CD4-positive, alpha-beta T cell treated with Interleukin-6 at 100 ng/mL for 8 hours (primary cell): Measurements from ENCODE around the gene FCHO2.
"Not testable (repeated sequence)": the region's sequence is repeated elsewhere in the genome, so short reads cannot be mapped to it uniquely, and the experiment has no call there.

Experiments
- DNase-seq: peaks from one replicate; pipeline ENCODE4 v3.0.0-alpha.2; 2020; ENCODE audit warnings: mixed read lengths, low spot score

The FCHO2 gene

GRCh38 chr5:72955143-72955767 lies 586 bp upstream of the FCHO2 start:
- no peak for DNase-seq

GRCh38 chr5:72956324-72957140 lies 691 bp downstream of the FCHO2 start:
- DNase-seq: peak; percentile 3

GRCh38 chr5:72957337-72957736 lies 1.5 kb downstream of the FCHO2 start:
- no peak for DNase-seq

- no peak for DNase-seq
Observed at GRCh38 chr5:72959257-72959656, 3.4 kb downstream of the FCHO2 start.

GRCh38 chr5:72974481-72974880 lies 18.6 kb downstream of the FCHO2 start:
- DNase-seq: not testable (repeated sequence)

GRCh38 chr5:72976810-72977209 lies 21.0 kb downstream of the FCHO2 start:
- not testable (repeated sequence) for DNase-seq

- DNase-seq: no peak
Observed at GRCh38 chr5:72985719-72986118, 29.9 kb downstream of the FCHO2 start.

- DNase-seq: no peak
Observed at GRCh38 chr5:72988769-72989168, 32.9 kb downstream of the FCHO2 start.

GRCh38 chr5:72991394-72991793 lies 35.6 kb downstream of the FCHO2 start:
- DNase-seq: no peak

- no peak for DNase-seq
Observed at GRCh38 chr5:72994578-72994977, 38.7 kb downstream of the FCHO2 start.

- DNase-seq: no peak
Observed at GRCh38 chr5:72996632-72997031, 40.8 kb downstream of the FCHO2 start.

GRCh38 chr5:72999916-73000315 lies 44.1 kb downstream of the FCHO2 start:
- DNase-seq: no peak

- no peak for DNase-seq
Observed at GRCh38 chr5:73005886-73006285, 50.0 kb downstream of the FCHO2 start.

- DNase-seq: no peak
Observed at GRCh38 chr5:73007051-73007450, 51.2 kb downstream of the FCHO2 start.

GRCh38 chr5:73008831-73009230 lies 53.0 kb downstream of the FCHO2 start:
- DNase-seq: no peak

GRCh38 chr5:73011612-73012011 lies 55.8 kb downstream of the FCHO2 start:
- not testable (repeated sequence) for DNase-seq

GRCh38 chr5:73018892-73019291 lies 63.1 kb downstream of the FCHO2 start:
- DNase-seq: no peak

- no peak for DNase-seq
Observed at GRCh38 chr5:73019766-73020165, 63.9 kb downstream of the FCHO2 start.

- DNase-seq: no peak
Observed at GRCh38 chr5:73022471-73023169, 66.8 kb downstream of the FCHO2 start.

GRCh38 chr5:73024946-73025544 lies 69.2 kb downstream of the FCHO2 start:
- DNase-seq: not testable (repeated sequence)

GRCh38 chr5:73027361-73027760 lies 71.5 kb downstream of the FCHO2 start:
- DNase-seq: no peak

GRCh38 chr5:73027816-73028215 lies 72.0 kb downstream of the FCHO2 start:
- no peak for DNase-seq
